ENCODE results near the gene CFAP65. TPM values are rescaled to one million over a fixed set of nuclear protein-coding genes. Genes with fewer than 3 reads are reported as not detected.

CFAP65 gene
- total RNA-seq, 1 experiment from 2014 or later = 0.52 TPM

GRCh38 chr2:218999021-218999880 is 42.1 kb downstream of the CFAP65 start:
- POLR2A ChIA-PET = no interaction called here
- TF ChIP-seq ZNF274 (IDR thresholded peaks at IDR 0.05; ENCODE audit: low read depth, low read length) = no peak
- no peak for TF ChIP-seq TCF7L2 (IDR thresholded peaks at IDR 0.05; ENCODE audit: borderline replicate concordance, extremely low read depth, insufficient read depth, insufficient read length)
- no peak for TF ChIP-seq EZH2 (IDR thresholded peaks at IDR 0.05)
- TF ChIP-seq CBX3 (IDR thresholded peaks at IDR 0.05; ENCODE audit: low read depth) = no peak
- no peak for TF ChIP-seq SIN3A (IDR thresholded peaks at IDR 0.05; ENCODE audit: low read depth)
- no peak for TF ChIP-seq EGR1 (IDR thresholded peaks at IDR 0.05; ENCODE audit: low read depth)
- Histone ChIP-seq H3K4me1 (ENCODE audit: control insufficient read depth in 1 of 2, insufficient read depth in 2 of 2, low read length in 2 of 2) (peaks cover 9 to 46% of the 10 kb centered on the region in 2 experiments; a peak in 3 of 4 replicates), H3K27me3 (ENCODE audit: insufficient read depth, low read length) (no peaks in the 10 kb centered on the region), H3K79me2 (ENCODE audit: insufficient read depth, low read length) (no peaks in the 10 kb centered on the region), H3K36me3 (ENCODE audit: control insufficient read depth in 1 of 2, insufficient read depth in 2 of 2, low read length in 2 of 2) (no peaks in the 10 kb centered on the region), H2AFZ (ENCODE audit: low read depth, low read length, poor library complexity, severe bottlenecking) (no peak overlapping the region), H4K20me1 (ENCODE audit: insufficient read depth) (no peaks in the 10 kb centered on the region), H3K9ac (ENCODE audit: low read length) (no peak overlapping the region), H3K9me2 (ENCODE audit: insufficient read depth) (no peaks in the 10 kb centered on the region), H3K4me3 (replicated peaks in 1 of 2; ENCODE audit: low read depth in 1 of 2, low read length in 2 of 2) (no peak overlapping the region), H3K9me3 (ENCODE audit: control insufficient read depth in 1 of 2, insufficient read depth in 1 of 2, low read depth in 1 of 2, low read length in 2 of 2) (no peaks in the 10 kb centered on the region), H3K4me2 (ENCODE audit: low read length) (no peak overlapping the region), H3K27ac (ENCODE audit: low read depth, low read length) (no peak overlapping the region)
- CTCF ChIA-PET = interaction anchor here (0.9 to 1.0 kb wide), 2 partner anchors 19 to 30 kb away, joined by 3 to 4 read pairs; no protein-coding TSS in a partner anchor
- DNase-seq (ENCODE audit: low read depth, low spot score) (no peak), ATAC-seq (no peak)
- BruUV-seq (replicated peaks) = no TSS peak
- RAD21 ChIA-PET (ENCODE audit: low non-redundant PET in 1 of 2, low total read pairs in 2 of 2, uncharacterized antibody in 2 of 2, unreplicated experiment in 2 of 2) = no interaction called here
- intact Hi-C loops (cut with micrococcal nuclease) = no loop called here

GRCh38 chr2:218998414-218999002 is 42.8 kb downstream of the CFAP65 start:
- Histone ChIP-seq H3K4me2 (ENCODE audit: low read length) (no peak overlapping the region; the same call in 1 of the 2 replicates), H3K9me2 (ENCODE audit: insufficient read depth) (no peaks in the 10 kb centered on the region), H4K20me1 (ENCODE audit: insufficient read depth) (no peaks in the 10 kb centered on the region), H2AFZ (ENCODE audit: low read depth, low read length, poor library complexity, severe bottlenecking) (no peak overlapping the region), H3K79me2 (ENCODE audit: insufficient read depth, low read length) (no peaks in the 10 kb centered on the region), H3K36me3 (ENCODE audit: control insufficient read depth in 1 of 2, insufficient read depth in 2 of 2, low read length in 2 of 2) (no peaks in the 10 kb centered on the region), H3K9me3 (ENCODE audit: control insufficient read depth in 1 of 2, insufficient read depth in 1 of 2, low read depth in 1 of 2, low read length in 2 of 2) (no peaks in the 10 kb centered on the region), H3K27ac (ENCODE audit: low read depth, low read length) (no peak overlapping the region), H3K4me3 (replicated peaks in 1 of 2; ENCODE audit: low read depth in 1 of 2, low read length in 2 of 2) (no peak overlapping the region), H3K27me3 (ENCODE audit: insufficient read depth, low read length) (no peaks in the 10 kb centered on the region), H3K4me1 (ENCODE audit: control insufficient read depth in 1 of 2, insufficient read depth in 2 of 2, low read length in 2 of 2) (peaks cover 9 to 45% of the 10 kb centered on the region in 2 experiments; a peak in 3 of 4 replicates), H3K9ac (ENCODE audit: low read length) (no peak overlapping the region)
- intact Hi-C loops (cut with micrococcal nuclease) = no loop called here
- RAD21 ChIA-PET (ENCODE audit: low non-redundant PET in 1 of 2, low total read pairs in 2 of 2, uncharacterized antibody in 2 of 2, unreplicated experiment in 2 of 2) = no interaction called here
- POLR2A ChIA-PET = no interaction called here
- ATAC-seq = no peak
- CTCF ChIA-PET = interaction anchor here (0.9 to 1.4 kb wide), 4 partner anchors 18 to 32 kb away, joined by 3 to 4 read pairs (median 4); no protein-coding TSS in a partner anchor
- DNase-seq (ENCODE audit: low read depth, low spot score) = no peak
- TF ChIP-seq YY1 (IDR thresholded peaks at IDR 0.05; ENCODE audit: extremely low read depth, insufficient replicate concordance, low read depth, low read length) (no peak), EZH2 (IDR thresholded peaks at IDR 0.05) (no peak), SP1 (IDR thresholded peaks at IDR 0.05; ENCODE audit: low read depth) (no peak)
- no TSS peak for BruUV-seq (replicated peaks)
